ENCODE measurements around the gene LPIN1.

DNA sequence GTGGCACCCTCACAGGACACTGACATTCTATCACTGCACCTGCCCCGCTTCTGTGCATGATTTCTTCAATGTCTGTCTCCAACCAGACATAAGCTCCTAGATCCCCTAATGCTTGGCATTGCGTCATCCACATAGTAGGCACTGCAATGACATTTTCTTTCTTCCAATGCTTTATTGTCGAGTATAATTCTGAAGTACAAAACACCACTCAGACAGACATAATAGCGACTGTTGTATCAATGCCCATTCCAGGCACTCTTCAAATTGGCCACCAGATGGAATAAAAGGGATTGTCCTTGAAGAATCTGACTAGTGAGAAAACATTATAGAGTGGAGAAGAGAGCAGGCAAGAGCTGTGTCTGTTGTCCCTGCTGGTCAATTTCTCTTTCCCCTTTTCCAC, 89.0 kb downstream of the LPIN1 start:
- TF ChIP-seq ZNF121 (CRISPR knock-in tag; IDR thresholded peaks at IDR 0.05) (no peak), NR2C2 (CRISPR knock-in tag; IDR thresholded peaks at IDR 0.05) (no peak), FOXJ3 (CRISPR knock-in tag; IDR thresholded peaks at IDR 0.05; ENCODE audit: borderline replicate concordance) (no peak), NR3C1 (CRISPR knock-in tag; conservative IDR thresholded peaks at IDR 0.05; ENCODE audit: low read depth) (no peak), ZNF317 (CRISPR knock-in tag; IDR thresholded peaks at IDR 0.05; ENCODE audit: borderline replicate concordance, low read depth) (no peak), ZNF232 (CRISPR knock-in tag; IDR thresholded peaks at IDR 0.05) (no peak), SP1 (CRISPR knock-in tag; conservative IDR thresholded peaks at IDR 0.05) (no peak), NFYB (CRISPR knock-in tag; conservative IDR thresholded peaks at IDR 0.05; ENCODE audit: low read depth) (no peak), CREB1 (CRISPR knock-in tag; IDR thresholded peaks at IDR 0.05) (no peak), NR1H2 (CRISPR knock-in tag; IDR thresholded peaks at IDR 0.05) (no peak)
- TF ChIP-seq, protein P1, sequence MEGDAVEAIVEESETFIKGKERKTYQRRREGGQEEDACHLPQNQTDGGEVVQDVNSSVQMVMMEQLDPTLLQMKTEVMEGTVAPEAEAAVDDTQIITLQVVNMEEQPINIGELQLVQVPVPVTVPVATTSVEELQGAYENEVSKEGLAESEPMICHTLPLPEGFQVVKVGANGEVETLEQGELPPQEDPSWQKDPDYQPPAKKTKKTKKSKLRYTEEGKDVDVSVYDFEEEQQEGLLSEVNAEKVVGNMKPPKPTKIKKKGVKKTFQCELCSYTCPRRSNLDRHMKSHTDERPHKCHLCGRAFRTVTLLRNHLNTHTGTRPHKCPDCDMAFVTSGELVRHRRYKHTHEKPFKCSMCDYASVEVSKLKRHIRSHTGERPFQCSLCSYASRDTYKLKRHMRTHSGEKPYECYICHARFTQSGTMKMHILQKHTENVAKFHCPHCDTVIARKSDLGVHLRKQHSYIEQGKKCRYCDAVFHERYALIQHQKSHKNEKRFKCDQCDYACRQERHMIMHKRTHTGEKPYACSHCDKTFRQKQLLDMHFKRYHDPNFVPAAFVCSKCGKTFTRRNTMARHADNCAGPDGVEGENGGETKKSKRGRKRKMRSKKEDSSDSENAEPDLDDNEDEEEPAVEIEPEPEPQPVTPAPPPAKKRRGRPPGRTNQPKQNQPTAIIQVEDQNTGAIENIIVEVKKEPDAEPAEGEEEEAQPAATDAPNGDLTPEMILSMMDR (IDR thresholded peaks at IDR 0.05) = no peak
- TF ChIP-seq, protein P2, sequence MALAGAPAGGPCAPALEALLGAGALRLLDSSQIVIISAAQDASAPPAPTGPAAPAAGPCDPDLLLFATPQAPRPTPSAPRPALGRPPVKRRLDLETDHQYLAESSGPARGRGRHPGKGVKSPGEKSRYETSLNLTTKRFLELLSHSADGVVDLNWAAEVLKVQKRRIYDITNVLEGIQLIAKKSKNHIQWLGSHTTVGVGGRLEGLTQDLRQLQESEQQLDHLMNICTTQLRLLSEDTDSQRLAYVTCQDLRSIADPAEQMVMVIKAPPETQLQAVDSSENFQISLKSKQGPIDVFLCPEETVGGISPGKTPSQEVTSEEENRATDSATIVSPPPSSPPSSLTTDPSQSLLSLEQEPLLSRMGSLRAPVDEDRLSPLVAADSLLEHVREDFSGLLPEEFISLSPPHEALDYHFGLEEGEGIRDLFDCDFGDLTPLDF (CRISPR knock-in tag; IDR thresholded peaks at IDR 0.05) = no peak
